ENCODE data around the gene PLEKHN1.

GRCh38 chr1:982765-983436 lies 16.6 kb downstream of the PLEKHN1 start:
- no peak for TF ChIP-seq CTCF (IDR thresholded peaks at IDR 0.05)
- no peak for TF ChIP-seq POLR2A (IDR thresholded peaks at IDR 0.05)
